GM20431 (cell line): ENCODE data around the gene RALGAPA2.

Experiments used
- in situ Hi-C: fragments of 300-500 bp; cut with MseI, MboI; formaldehyde crosslinking; loops from one replicate; pipeline ENCODE4 v1.15.0; 2020; ENCODE audit warnings: low sequenced_read_pairs; ENCODE audit not compliant: unreplicated experiment

RALGAPA2 gene

DNA sequence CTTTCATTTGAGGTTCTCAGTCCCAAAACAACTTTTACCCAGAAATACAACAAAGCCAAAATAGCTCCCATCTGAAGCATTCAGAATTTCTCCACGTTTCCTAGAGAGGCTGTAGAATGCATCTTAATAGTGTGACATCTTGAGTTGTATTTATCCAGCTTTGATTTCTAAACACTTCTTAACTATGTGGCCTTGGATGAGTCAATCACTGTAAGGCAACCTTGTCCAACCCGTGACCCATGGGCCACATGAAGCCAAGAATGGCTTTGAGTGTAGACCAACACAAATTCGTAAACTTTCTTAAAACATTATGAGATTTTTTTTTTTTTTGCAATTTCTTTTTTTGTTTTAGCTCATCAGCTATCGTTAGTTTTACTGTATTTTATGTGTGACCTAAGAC, 108.1 kb downstream of the RALGAPA2 start:
- in situ Hi-C loops: no loop called here

DNA sequence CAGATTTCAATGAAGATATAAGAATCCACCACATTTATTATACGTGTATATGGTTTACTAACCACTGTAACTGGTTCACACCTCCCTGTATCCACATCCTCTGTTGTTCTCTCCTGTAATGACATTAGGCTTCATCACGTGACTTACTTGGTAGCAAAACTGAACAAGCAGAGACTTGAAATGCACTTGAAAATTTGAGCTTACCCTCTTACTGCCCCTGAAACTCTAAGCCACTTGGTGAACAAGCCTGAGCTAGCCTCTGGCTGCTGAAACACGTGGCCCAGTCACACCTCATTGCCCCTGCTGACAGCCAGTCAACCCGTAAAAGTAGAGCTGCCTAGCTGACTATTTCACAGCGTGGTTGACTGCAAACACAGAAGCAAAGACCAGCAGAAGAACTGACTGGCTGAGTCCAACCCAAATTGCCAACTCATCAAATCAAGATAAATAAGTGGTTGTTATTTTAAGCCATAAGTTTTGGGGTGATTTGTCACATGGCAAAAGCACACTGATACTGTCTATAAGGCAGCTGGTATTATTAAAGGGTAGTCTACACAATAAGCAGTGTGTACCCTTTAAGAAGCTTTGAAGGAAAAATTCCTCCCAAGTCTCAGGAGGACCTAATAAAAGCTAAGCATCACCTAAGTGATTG, 109.0 kb downstream of the RALGAPA2 start:
- in situ Hi-C loops: no loop called here

DNA sequence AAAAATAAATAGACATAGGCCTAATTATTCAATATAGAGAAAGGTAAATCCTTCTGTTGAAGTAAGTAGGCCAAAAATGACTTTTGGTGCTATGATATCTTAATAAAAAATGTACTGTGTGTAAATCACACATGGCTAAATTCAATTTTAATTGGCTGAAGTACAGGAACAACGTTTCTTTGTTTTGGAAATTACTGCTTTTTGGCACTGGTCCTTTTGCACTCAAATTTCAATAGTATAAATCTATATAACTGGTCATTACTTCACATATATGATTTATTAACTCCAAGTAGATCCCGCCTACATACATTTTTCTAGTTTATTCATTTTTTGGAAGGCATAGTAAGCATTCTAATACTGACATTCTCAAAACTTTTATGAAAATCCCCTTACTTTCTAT, 114.5 kb downstream of the RALGAPA2 start:
- in situ Hi-C loops: loop anchor here (25.0 kb wide), 1 partner anchor 411 kb away; no protein-coding TSS in a partner anchor

DNA sequence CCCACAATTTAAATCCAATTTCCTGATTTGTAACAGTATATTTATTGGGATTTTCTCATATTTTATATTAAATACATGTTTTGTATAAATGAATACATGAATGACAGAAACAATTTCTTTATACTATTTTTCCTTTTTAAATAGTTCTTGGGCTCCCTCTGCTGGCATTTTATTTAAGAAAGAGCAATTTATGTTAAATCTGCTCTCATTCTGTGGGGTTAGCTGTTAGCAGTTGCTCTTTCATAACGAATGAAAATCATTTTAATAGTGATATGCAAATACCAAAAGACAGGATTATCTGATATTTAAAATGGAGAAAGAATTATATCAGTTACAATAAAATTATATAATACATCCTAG, 118.3 kb downstream of the RALGAPA2 start:
- in situ Hi-C loops: loop anchor here (25.0 kb wide), 1 partner anchor 407 kb away; no protein-coding TSS in a partner anchor

DNA sequence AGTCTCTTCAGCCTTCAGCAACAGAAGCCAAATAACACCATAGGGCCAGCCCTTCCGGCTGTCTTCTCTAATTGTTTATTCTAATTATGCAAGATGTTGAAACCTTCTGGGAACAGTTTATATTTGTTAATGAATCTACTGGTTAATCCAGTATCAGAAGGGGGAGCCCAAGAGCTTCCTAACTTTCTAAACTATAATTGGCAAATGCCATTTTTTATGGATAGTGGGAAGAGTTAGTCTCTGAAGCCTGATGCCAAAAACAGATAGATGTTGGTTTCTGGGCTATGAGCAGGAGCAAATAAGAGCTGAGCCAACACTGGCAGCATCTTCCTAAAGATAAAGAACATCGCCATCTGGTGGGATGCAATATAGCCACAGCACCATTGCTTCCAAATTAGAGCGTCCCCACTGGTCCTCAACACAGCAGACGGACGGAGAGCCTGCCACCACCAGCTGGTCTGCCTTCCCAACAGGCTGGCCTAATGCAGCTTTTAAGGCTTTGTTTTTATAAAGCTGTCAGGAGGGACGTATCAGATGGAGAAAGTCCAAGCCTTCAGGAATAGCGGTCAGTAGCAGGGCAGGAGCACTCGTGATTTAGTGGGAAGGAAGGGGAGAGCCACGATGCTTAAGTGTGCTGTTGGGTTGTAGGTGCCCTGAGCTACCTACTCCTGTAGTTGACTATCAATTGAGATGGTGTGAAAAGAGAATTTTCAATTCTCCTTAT, 118.8 kb downstream of the RALGAPA2 start:
- in situ Hi-C loops: loop anchor here (25.0 kb wide), 1 partner anchor 406 kb away; no protein-coding TSS in a partner anchor

DNA sequence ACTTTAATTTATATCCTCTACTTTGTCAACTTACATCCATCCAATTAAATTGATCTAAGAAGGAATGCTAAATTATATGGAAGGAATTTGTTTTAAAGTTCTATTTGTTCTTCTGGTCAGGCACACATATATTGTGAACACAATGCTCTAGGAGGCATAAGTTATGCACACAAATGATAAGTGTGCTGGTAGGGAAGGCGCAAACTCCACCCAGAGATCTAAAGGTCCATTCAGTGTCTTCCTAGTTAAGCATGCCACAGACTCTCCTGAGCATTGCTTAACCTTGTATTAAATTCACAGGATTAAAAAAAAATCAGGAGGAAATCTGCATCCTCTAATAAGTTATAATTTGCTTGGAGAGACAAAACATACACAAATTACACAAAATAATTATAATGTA, 127.3 kb downstream of the RALGAPA2 start:
- in situ Hi-C loops: loop anchor here (25.0 kb wide), 1 partner anchor 398 kb away; no protein-coding TSS in a partner anchor

DNA sequence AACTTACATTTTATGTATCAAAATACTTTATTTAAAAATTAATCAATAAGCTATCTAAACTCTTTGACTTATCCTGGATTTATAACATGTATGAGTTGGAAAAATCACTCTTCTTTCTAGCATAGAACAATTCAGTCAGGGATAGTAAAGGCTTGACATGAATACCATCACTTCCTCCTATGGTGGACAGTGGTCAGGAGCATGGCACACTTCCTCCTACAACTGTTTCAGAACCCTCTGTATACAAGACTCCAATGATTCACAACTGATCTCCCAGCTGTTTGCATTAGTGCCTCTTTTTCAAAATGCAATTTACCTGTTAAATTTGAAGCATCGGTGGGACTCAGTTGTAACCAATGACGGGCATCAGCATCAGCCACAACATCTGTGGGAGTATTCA, 129.7 kb downstream of the RALGAPA2 start:
- in situ Hi-C loops: loop anchor here (25.0 kb wide), 1 partner anchor 395 kb away; no protein-coding TSS in a partner anchor

DNA sequence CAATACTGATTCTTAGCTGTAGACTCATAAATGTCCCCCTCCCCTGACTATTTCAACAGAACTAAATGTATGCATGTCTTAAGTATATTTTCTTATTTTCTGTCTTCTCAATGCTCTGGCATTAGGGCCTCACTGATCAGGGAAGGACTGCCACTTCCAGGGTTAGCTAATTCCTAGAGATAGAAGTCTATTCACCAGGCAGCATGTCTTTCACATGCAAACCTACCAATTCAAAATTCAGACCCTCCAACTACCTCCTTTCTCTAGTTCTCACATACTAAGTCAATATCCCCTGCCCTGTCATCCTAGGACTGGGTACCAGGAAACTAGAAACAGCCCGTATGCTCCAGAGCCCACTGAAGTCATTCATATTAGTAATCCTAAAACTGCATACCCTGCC, 132.3 kb downstream of the RALGAPA2 start:
- in situ Hi-C loops: loop anchor here (25.0 kb wide), 1 partner anchor 393 kb away; no protein-coding TSS in a partner anchor

DNA sequence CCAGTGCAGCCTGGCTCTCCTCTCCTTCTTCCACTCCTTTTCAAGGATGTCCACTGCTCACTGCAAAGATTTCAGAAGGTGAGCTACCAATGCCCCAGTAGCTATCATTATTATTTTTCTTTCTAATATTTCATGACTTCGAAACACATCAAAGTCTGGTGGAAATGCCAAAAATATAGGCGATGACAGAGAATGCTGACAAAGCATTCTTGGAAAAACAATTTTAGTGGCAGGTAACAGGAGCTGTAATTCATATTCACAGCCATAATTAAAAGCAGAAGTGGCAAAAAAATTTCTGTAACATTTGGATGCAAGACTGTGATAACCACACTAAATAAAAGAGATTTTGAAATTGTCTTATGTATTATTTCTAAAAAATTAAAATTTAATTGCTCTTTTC, 133.6 kb downstream of the RALGAPA2 start:
- in situ Hi-C loops: loop anchor here (25.0 kb wide), 1 partner anchor 392 kb away; no protein-coding TSS in a partner anchor

DNA sequence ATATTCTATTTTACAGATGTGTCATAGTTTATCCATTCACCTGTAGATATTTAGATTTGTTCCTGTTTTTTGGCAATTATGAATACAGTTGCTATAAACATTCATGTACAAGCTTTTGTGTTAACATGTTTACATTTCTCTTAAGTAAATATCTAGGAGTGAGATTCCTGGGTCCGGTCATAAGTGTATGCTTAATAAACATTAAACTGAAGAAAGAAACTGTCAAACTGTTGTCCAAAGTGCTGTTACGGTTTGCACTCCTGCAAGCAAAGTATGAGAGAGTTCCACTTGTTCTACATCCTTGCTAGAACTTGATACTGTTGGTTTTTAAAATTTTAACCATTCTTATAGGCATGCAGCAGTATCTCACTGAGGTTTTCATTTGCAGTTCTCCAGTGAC, 138.6 kb downstream of the RALGAPA2 start:
- in situ Hi-C loops: loop anchor here (25.0 kb wide), 2 partner anchors 211 to 486 kb away; partner anchors contain the start of gene INSM1

DNA sequence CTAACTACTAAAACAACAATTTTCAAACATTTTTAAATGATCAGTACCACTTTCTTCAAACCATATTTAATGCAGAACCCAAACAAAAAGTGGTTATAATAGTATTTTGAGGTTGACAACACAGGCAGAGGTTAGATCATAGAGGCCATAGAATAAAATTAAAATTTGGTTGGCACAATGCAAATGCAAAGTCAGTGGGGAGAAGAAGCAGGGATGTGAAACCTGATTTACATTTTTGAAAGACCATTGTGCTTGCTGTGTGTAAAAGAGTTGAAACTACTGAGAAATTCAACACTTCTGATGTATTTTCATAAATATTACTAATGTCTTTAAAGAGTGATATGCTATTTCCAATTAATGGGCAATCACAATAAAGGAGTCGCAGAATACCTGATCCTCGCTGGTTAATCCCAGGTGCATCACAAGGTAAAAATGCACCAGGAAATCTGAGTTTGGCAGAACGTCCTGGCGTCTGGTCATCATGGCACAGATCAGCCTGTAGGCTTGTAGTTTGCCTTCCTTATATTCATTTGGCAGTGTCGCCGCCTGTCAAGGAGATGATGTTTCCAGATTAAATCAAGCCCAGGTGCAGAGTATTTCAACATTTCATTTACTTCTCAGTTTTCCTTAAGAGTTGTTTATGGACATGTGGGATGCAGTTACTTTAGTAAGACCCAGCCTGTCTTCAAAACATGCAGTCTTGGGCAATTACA, 141.2 kb downstream of the RALGAPA2 start:
- in situ Hi-C loops: loop anchor here (25.0 kb wide), 2 partner anchors 209 to 484 kb away; partner anchors contain the start of gene INSM1

DNA sequence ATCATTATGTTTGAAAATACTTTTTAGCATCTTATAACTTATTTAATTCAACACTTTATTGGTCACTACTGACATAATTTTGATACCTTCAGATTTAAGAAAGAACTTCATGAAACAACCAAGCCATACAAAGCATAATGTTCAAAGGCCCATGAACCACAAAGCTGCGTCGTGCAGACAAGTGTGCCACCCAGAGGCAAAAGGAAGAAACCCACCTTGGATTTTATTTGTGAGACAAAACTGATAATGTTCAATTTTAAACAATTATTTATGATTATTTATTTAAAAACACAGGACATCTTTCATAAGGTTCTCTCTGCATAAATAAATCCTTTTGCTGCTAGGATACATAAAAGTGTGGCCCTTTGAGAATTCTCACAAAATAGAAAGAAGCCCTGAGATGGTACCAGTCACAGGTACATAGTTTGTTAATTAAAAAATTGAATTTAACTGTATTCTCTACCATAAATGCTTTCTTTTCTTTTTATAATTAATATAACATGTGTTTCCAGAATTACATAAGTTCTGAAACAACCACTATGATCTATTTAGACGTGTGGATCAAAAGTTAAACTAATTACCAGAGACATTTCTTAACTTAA, 143.7 kb downstream of the RALGAPA2 start:
- in situ Hi-C loops: loop anchor here (25.0 kb wide), 2 partner anchors 206 to 481 kb away; partner anchors contain the start of gene INSM1

DNA sequence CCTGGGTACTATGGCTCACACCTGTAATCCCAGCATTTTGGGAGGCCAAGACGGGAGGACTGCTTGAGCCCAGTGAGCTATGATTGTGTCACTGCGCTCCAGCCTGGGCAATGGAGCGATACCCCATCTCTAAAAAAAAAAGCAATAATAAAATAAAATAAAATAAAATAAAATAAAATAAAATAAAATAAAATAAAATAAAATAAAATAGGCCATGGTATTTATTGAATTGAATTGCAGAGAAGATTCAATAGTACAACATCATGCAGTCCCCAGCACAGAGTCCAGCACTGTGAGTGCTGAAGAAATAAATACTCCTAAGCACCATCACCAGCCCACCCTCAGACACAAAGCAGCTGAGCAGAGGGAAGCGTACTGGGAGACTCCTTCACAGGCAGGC, 144.7 kb downstream of the RALGAPA2 start:
- in situ Hi-C loops: loop anchor here (25.0 kb wide), 2 partner anchors 205 to 480 kb away; partner anchors contain the start of gene INSM1

DNA sequence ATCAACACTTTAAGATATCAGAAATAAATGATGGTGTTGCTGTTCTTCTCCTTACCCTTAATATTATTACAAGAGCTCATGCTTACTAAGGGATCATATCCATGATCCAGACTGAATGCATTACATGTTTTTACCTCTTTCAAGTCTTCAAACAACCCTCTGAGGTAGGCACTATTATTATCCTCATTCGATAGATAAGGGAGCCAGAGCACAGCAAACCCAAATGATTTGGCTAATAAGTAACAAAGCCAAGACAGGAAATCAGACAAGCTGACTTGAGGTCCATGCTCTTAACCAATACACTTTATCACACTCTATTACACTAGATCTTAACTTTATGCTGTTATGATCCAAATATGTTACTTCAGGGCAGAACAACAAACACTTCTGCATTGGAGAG, 145.9 kb downstream of the RALGAPA2 start:
- in situ Hi-C loops: loop anchor here (25.0 kb wide), 2 partner anchors 204 to 479 kb away; partner anchors contain the start of gene INSM1

DNA sequence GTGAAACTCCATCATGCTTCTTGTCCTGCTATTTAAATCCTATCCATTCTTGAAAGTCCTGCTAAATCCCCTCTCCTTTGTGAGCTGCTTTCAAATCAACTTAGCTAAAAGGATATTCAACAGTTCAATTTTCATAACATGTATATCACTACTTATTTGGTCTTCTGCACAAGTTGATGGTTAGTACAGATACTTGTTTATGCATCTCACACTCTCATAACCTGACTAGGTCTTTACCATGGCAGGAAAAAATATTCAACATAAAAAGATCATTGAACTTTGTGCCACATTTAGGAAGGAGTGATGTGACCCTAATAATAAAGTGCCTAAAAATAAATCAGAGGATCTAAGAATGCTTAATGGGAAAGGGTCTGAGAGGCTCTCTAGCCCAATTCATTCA, 148.2 kb downstream of the RALGAPA2 start:
- in situ Hi-C loops: loop anchor here (25.0 kb wide), 2 partner anchors 202 to 477 kb away; partner anchors contain the start of gene INSM1

DNA sequence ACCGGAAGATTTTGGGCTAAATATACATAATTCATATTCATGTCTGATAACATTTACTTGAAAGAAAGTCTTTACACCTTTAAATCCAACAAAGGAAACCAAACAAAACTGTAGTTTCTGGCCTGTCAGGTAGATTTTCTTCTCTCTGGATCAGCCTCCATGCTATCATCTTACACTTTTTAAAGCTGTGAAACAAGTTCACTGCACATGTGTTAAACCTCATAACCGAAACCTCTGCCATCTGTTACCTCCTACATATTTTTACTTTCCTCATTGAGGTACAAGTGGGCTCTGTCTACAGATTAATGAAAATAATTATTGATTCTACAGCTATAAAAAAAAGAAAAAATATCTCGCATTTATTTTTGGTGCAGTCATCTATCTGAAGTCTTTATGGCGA, 149.9 kb downstream of the RALGAPA2 start:
- in situ Hi-C loops: loop anchor here (25.0 kb wide), 2 partner anchors 200 to 475 kb away; partner anchors contain the start of gene INSM1

DNA sequence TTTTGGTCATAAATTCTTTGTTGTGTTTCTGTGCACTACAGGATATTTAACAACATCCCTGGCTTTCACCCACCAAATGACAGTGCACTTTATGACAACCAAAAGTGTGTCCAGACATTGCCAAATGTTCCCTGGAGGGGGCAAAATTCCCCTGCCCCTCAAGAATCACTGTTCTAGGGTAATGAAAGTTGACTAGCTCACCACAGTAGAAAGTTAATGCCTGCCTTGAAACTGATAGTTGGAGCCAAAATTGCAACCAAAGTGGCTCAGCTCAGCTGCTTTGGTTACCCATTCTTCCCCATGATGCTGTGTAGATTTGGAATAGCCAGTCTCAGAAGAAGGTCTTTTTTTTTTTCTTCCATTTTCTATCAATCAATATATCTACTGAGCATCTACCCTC, 150.6 kb downstream of the RALGAPA2 start:
- in situ Hi-C loops: loop anchor here (25.0 kb wide), 2 partner anchors 200 to 475 kb away; partner anchors contain the start of gene INSM1

DNA sequence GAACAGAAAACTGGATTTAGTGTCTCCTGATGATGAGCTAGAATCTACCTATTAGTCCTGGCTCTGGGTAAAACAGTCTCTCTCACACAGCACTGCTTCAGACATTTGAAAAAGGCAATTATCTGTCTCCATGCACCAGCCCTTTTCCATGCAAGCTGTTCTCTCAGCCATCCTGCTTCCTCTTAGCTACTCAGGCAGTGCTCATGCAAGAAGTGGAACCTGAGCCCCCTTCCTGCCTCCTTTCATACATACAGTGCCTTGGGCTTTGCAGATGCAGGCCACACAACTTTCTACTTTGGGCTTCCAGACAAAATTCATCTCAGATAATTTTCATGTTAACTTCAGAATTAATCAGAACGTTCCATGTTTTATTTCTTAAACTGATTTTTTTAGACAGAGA, 151.3 kb downstream of the RALGAPA2 start:
- in situ Hi-C loops: loop anchor here (25.0 kb wide), 2 partner anchors 199 to 474 kb away; partner anchors contain the start of gene INSM1

DNA sequence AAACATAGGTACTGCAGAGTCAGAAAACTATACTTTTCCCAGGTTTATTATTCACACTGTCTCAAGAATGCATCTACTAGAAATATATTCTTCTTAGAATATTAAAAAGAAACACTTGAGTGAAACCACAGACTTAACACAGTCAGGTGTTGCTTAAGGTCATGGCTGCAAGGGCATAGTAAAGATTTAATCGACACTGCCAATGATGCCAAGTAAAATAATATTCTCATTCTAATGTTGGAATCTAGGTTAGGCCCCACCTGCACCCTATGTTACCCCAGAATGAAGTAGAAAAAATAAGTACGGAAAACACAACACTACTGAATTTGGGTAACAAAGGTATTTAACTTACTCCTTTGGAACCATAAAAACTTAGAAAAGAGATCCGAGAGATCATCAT, 155.0 kb downstream of the RALGAPA2 start:
- in situ Hi-C loops: loop anchor here (25.0 kb wide), 2 partner anchors 195 to 470 kb away; partner anchors contain the start of gene INSM1
